Trophoblast cell (in vitro differentiated cells and primary cell): ENCODE data around the gene ATP8B3.

Experiments
- DNase-seq, 2 donors: peaks; one replicate each; pipeline ENCODE4 v3.0.0-alpha.2; 2016
- H2AFZ ChIP-seq: 2 replicates; pipeline ENCODE4 v1.6.1; 2013; ENCODE audit warnings: low read length, moderate library complexity, mild to moderate bottlenecking; ENCODE audit not compliant: insufficient read depth, poor library complexity
- H2AK5ac ChIP-seq: 2 replicates; pipeline ENCODE4 v1.6.1; 2013; ENCODE audit warnings: mild to moderate bottlenecking, low read length
- H2BK120ac ChIP-seq: 2 replicates; pipeline ENCODE4 v1.6.1; 2013; ENCODE audit warnings: low read length, mild to moderate bottlenecking, moderate library complexity; ENCODE audit not compliant: insufficient read depth, poor library complexity
- H2BK12ac ChIP-seq: 2 replicates; pipeline ENCODE4 v1.6.1; 2013; ENCODE audit warnings: mild to moderate bottlenecking, low read length, moderate library complexity
- H2BK5ac ChIP-seq: 2 replicates; pipeline ENCODE4 v1.6.1; 2013; ENCODE audit warnings: low read length, low read depth, moderate library complexity, mild to moderate bottlenecking; ENCODE audit not compliant: poor library complexity
- H3K14ac ChIP-seq: 2 replicates; pipeline ENCODE4 v1.6.1; 2013; ENCODE audit warnings: mild to moderate bottlenecking, low read length
- H3K18ac ChIP-seq: 2 replicates; pipeline ENCODE4 v1.6.1; 2013; ENCODE audit warnings: mild to moderate bottlenecking, low read length
- H3K23ac ChIP-seq: 2 replicates; pipeline ENCODE4 v1.6.1; 2013; ENCODE audit warnings: low read length
- H3K27ac ChIP-seq: 2 replicates; pipeline ENCODE4 v1.5.1; 2013; ENCODE audit warnings: low read depth, mild to moderate bottlenecking, inconsistent platforms, low read length, moderate library complexity
- H3K27me3 ChIP-seq: 2 replicates; pipeline ENCODE4 v1.6.1; 2013; ENCODE audit warnings: inconsistent platforms, mild to moderate bottlenecking, low read length, moderate library complexity; ENCODE audit not compliant: insufficient read depth
- H3K36me3 ChIP-seq, 2 experiments: 1 replicate in 1 of 2; 2 replicates in 1 of 2; pipeline ENCODE4 v1.6.1; 2013; ENCODE audit warnings: low read length in 2 of 2, mild to moderate bottlenecking in 2 of 2, moderate library complexity in 1 of 2; ENCODE audit not compliant: insufficient read depth in 2 of 2, control insufficient read depth in 1 of 2
- H3K4ac ChIP-seq: 2 replicates; pipeline ENCODE4 v1.6.1; 2013; ENCODE audit warnings: low read depth, mild to moderate bottlenecking, low read length, moderate library complexity
- H3K4me1 ChIP-seq, 2 experiments: 1 replicate in 1 of 2; 2 replicates in 1 of 2; pipeline ENCODE4 v1.6.1; 2013; ENCODE audit warnings: low read length in 2 of 2, mild to moderate bottlenecking in 2 of 2, moderate library complexity in 1 of 2; ENCODE audit not compliant: insufficient read depth in 2 of 2, control insufficient read depth in 1 of 2
- H3K4me2 ChIP-seq: 2 replicates; pipeline ENCODE4 v1.6.1; 2013; ENCODE audit warnings: inconsistent platforms, mild to moderate bottlenecking, low read length, moderate library complexity
- H3K4me3 ChIP-seq: 2 replicates; pipeline ENCODE4 v1.5.1; 2013; ENCODE audit warnings: mild to moderate bottlenecking, low read depth, low read length, inconsistent platforms
- H3K79me1 ChIP-seq: one replicate; pipeline ENCODE4 v1.6.1; 2013; ENCODE audit warnings: low read length
- H3K79me2 ChIP-seq: 2 replicates; pipeline ENCODE4 v1.6.1; 2013; ENCODE audit warnings: low read length, mild to moderate bottlenecking; ENCODE audit not compliant: control insufficient read depth, insufficient read depth, poor library complexity
- H3K9ac ChIP-seq: 2 replicates; pipeline ENCODE4 v1.6.1; 2013; ENCODE audit warnings: mild to moderate bottlenecking, low read length
- H3K9me3 ChIP-seq: 2 replicates; pipeline ENCODE4 v1.6.1; 2013; ENCODE audit warnings: low read depth, mild to moderate bottlenecking, control low read depth, inconsistent platforms, low read length; ENCODE audit not compliant: insufficient read depth
- H4K12ac ChIP-seq: 2 replicates; pipeline ENCODE4 v1.6.1; 2013; ENCODE audit warnings: low read depth, mild to moderate bottlenecking, low read length, moderate library complexity
- H4K8ac ChIP-seq: 2 replicates; pipeline ENCODE4 v1.6.1; 2013; ENCODE audit warnings: low read depth, mild to moderate bottlenecking, low read length, moderate library complexity
- H4K91ac ChIP-seq: one replicate; pipeline ENCODE4 v1.6.1; 2013; ENCODE audit warnings: low read depth, mild to moderate bottlenecking, low read length, moderate library complexity
- WGBS: extraction: QIAGEN DNeasy Blood & Tissue Kit; methylation state at CpG from one replicate; pipeline ENCODE4 v1.1.7; 2013; ENCODE audit warnings: missing lambda C conversion rate; ENCODE audit not compliant: insufficient read length, insufficient coverage; ENCODE audit errors: extremely low coverage; 5-methylcytosine and 5-hydroxymethylcytosine counted together

Gene ATP8B3

DNA sequence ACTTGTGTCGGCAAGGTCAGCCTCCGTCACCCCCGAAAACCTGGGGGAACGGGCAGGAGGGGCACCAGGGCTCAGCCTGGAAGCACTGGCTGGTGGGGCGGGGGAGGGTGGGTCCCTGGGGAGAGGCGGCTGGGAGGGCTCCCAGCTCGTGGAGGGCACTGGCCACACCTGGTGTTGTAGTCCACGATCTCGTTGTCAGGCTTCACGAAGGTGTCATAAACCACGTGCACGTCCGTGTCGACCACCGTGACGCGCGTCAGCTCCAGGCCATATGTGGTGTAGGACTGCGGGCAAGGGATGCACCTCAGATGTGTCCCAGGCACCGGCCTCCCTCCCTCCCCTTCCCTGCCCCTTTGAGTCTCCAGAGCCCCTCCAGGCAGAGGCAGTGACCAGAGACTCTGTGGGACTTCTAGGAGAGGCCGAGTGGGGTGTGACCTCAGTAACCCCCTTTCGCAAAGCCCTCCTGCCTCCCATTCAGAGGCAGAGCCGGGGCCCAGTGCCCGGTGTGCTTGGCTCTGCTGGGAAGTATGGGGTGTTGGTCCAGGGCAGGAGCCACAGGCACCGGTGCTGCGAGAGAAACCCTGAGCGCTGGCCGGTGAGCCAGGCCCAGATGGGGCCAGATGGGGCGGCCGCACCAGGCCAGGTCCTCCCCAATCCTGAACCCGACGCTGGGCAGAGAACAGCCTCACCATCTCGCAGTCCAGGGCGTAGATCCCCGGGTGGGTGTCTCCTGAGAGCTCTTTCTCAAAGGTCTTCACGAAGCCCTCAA is 4.6 kb upstream of the ATP8B3 start:
- Histone ChIP-seq H3K79me1 (no peaks in the 10 kb centered on the region), H3K27ac (no peak overlapping the region), H4K8ac (no peak overlapping the region), H3K4me2 (no peak overlapping the region), H3K14ac (no peak overlapping the region), H3K23ac (no peak overlapping the region), H3K4ac (no peak overlapping the region), H2BK120ac (no peak overlapping the region), H3K9ac (no peak overlapping the region), H2AFZ (no peak overlapping the region), H3K4me1 (peaks cover 0 to 13% of the 10 kb centered on the region in 2 experiments), H3K27me3 (no peaks in the 10 kb centered on the region), H2BK12ac (no peak overlapping the region), H4K12ac (no peak overlapping the region), H2BK5ac (no peak overlapping the region), H3K18ac (no peak overlapping the region), H4K91ac (no peak overlapping the region), H3K4me3 (no peak overlapping the region), H3K79me2 (no peaks in the 10 kb centered on the region), H2AK5ac (no peak overlapping the region), H3K9me3 (no peaks in the 10 kb centered on the region), H3K36me3 (peaks cover 67 to 68% of the 10 kb centered on the region in 2 experiments)
- WGBS, result no CpG with 5 or more reads among the region's 36 CpGs
- DNase-seq, result no peak

DNA sequence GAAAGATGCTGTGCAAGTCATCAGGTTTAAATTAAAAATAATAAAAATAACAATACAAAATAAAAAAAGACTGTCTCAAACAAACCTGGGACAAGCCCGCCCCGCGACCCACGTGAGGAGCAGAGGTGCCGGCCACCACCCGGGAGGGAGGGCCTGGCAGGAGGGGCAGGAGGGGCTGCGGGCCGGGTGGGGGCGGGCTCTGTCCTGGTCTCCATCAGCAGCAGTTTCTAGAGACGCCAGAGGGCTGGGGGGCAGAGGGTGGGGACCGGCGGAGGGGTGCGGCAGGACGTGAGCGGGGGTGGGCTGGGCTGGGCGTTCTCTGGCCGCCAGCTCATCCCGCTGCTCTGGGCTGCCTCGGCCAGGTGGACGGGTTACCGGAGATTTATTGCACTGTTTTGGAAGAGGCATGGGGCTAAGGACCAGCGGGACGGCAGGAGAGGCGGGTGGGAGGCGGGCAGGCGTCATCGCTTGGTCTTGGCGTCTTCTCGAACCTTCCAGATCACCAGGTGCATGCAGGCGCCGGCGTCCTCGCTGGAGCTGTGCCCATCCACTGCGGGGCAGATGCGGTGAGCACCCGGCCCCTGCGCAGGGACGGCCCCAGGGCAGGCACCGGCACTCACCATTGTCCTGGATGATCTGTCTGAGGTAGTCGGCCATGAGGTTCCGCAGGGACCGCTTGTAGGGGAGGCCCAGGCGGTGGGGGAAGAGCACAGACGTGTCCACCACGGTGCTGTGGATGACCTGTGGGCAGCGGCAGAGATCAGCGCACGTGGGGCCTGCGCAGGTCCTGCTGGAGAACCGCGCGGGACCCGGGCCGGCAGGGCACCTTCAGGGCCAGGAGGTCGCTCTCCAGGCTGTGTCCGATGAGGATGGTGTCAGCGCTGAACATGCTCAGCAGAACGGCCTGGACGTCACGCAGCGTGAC is 3.8 kb upstream of the ATP8B3 start:
- Histone ChIP-seq H3K4me3 (peak overlapping the region; percentile 27), H4K12ac (no peak overlapping the region), H3K4me2 (no peak overlapping the region), H3K79me1 (no peaks in the 10 kb centered on the region), H4K8ac (no peak overlapping the region), H3K79me2 (no peaks in the 10 kb centered on the region), H3K9ac (no peak overlapping the region), H3K4me1 (peaks cover 0 to 14% of the 10 kb centered on the region in 2 experiments), H3K27ac (no peak overlapping the region), H2AFZ (no peak overlapping the region), H3K18ac (no peak overlapping the region), H2AK5ac (no peak overlapping the region), H4K91ac (no peak overlapping the region), H3K23ac (no peak overlapping the region), H3K4ac (no peak overlapping the region), H3K9me3 (no peaks in the 10 kb centered on the region), H2BK120ac (no peak overlapping the region), H3K14ac (no peak overlapping the region), H3K27me3 (no peaks in the 10 kb centered on the region), H2BK12ac (no peak overlapping the region), H3K36me3 (peaks cover 60 to 62% of the 10 kb centered on the region in 2 experiments), H2BK5ac (no peak overlapping the region)
- no peak for DNase-seq
- no CpG with 5 or more reads among the region's 61 CpGs for WGBS

DNA sequence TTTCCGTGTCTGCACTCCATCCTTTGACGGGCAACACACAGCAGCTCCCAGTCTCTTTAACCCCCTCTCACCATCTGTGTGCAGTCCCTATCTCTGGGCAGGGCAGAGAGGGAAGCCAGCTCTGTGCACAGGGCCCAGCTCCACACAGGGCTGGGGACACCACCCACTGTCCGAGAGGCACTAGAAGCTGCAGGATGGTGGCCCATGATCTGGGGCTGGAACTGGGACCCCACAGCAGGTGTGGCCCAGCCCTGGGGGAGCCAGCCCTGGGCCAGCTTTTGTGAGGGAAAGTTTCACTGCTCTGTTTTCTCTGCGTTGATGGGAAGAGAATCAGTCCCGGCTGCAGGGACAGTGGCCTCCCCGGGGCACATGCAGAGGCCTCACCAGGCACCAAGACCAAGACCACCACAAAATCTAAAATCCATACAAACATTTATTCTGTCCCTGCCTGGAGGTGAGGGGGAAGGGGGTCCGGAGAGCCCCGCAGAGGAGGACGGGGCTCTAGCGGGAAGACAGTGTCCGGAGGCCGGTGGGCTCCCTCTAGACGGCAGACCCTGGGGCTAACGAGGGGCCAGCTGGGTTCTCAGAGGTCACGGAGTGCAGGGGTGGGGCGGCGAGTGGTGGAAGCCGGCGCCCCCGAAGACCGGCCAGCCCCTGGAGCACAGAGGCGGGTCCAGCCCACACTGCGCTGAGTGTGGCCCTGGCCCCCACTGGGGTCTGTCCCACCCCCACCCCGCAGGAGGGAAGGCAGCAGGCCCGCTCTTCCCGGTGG is 2.9 kb upstream of the ATP8B3 start:
- no peak for DNase-seq
- peaks cover 53% of the 10 kb centered on the region in 2 experiments for H3K36me3 ChIP-seq
- H2AFZ ChIP-seq, result no peak overlapping the region
- no CpG with 5 or more reads among the region's 26 CpGs for WGBS
- no peaks in the 10 kb centered on the region for H3K79me1 ChIP-seq
- no peaks in the 10 kb centered on the region for H3K9me3 ChIP-seq
- no peak overlapping the region for H2BK120ac ChIP-seq
- H4K91ac ChIP-seq, result no peak overlapping the region
- no peak overlapping the region for H3K27ac ChIP-seq
- no peak overlapping the region for H2BK12ac ChIP-seq
- no peak overlapping the region for H3K14ac ChIP-seq
- no peak overlapping the region for H4K8ac ChIP-seq
- H3K9ac ChIP-seq, result no peak overlapping the region
- peaks cover 0 to 14% of the 10 kb centered on the region in 2 experiments for H3K4me1 ChIP-seq
- no peaks in the 10 kb centered on the region for H3K27me3 ChIP-seq
- no peak overlapping the region for H3K4me3 ChIP-seq
- H3K79me2 ChIP-seq, result no peaks in the 10 kb centered on the region
- no peak overlapping the region for H3K23ac ChIP-seq
- H2AK5ac ChIP-seq, result no peak overlapping the region
- H3K4me2 ChIP-seq, result no peak overlapping the region
- H4K12ac ChIP-seq, result no peak overlapping the region
- no peak overlapping the region for H2BK5ac ChIP-seq
- H3K18ac ChIP-seq, result no peak overlapping the region
- no peak overlapping the region for H3K4ac ChIP-seq

DNA sequence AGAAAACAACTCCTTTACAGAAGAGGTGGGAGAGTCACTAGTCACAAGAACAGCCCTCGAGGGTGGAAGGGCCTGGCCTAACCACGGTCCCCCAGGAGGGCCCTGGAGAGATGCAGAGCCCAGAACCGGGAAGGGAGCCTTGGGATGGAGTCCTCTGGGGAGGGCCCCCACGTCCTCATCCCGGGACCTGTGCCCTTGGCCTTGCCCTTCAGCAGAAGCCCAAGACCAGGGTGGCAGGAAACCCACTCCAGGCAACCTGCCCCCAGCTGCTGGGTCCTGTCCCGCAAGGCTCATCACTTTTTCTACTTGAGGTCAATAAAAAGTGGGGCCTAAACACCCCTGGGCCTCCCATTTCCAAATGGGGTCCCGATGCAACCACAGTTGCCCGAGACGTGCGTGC is 2.3 kb upstream of the ATP8B3 start:
- H2BK120ac ChIP-seq, result no peak overlapping the region
- no peak overlapping the region for H2BK5ac ChIP-seq
- H3K27me3 ChIP-seq, result no peaks in the 10 kb centered on the region
- H4K8ac ChIP-seq, result no peak overlapping the region
- no peak overlapping the region for H3K27ac ChIP-seq
- H4K12ac ChIP-seq, result no peak overlapping the region
- no peak overlapping the region for H2AFZ ChIP-seq
- no peak overlapping the region for H3K4me3 ChIP-seq
- no peak overlapping the region for H3K23ac ChIP-seq
- no peaks in the 10 kb centered on the region for H3K79me2 ChIP-seq
- H3K36me3 ChIP-seq, result peaks cover 46 to 47% of the 10 kb centered on the region in 2 experiments
- no peak overlapping the region for H3K18ac ChIP-seq
- no peaks in the 10 kb centered on the region for H3K79me1 ChIP-seq
- H3K14ac ChIP-seq, result no peak overlapping the region
- H3K9ac ChIP-seq, result no peak overlapping the region
- no peak overlapping the region for H4K91ac ChIP-seq
- peaks cover 0 to 14% of the 10 kb centered on the region in 2 experiments for H3K4me1 ChIP-seq
- DNase-seq, result no peak
- no peak overlapping the region for H3K4ac ChIP-seq
- H3K4me2 ChIP-seq, result no peak overlapping the region
- no peaks in the 10 kb centered on the region for H3K9me3 ChIP-seq
- WGBS, result no CpG with 5 or more reads among the region's 10 CpGs
- no peak overlapping the region for H2AK5ac ChIP-seq
- H2BK12ac ChIP-seq, result no peak overlapping the region
